NCI-H526 (cell line): Measurements from ENCODE around the gene ADAMTSL1.

Experiments used
- DNase-seq, 2 experiments: peaks; one replicate each; lab custom pipeline; 2025; lab: John Stamatoyannopoulos, UW

The ADAMTSL1 gene

DNA sequence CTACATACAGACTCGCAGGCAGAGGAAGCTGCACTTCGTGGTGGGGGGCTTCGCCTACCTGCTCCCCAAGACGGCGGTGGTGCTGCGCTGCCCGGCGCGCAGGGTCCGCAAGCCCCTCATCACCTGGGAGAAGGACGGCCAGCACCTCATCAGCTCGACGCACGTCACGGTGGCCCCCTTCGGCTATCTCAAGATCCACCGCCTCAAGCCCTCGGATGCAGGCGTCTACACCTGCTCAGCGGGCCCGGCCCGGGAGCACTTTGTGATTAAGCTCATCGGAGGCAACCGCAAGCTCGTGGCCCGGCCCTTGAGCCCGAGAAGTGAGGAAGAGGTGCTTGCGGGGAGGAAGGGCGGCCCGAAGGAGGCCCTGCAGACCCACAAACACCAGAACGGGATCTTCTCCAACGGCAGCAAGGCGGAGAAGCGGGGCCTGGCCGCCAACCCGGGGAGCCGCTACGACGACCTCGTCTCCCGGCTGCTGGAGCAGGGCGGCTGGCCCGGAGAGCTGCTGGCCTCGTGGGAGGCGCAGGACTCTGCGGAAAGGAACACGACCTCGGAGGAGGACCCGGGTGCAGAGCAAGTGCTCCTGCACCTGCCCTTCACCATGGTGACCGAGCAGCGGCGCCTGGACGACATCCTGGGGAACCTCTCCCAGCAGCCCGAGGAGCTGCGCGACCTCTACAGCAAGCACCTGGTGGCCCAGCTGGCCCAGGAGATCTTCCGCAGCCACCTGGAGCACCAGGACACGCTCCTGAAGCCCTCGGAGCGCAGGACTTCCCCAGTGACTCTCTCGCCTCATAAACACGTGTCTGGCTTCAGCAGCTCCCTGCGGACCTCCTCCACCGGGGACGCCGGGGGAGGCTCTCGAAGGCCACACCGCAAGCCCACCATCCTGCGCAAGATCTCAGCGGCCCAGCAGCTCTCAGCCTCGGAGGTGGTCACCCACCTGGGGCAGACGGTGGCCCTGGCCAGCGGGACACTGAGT is 303.2 kb downstream of the ADAMTSL1 start:
- no peak for DNase-seq

GRCh38 chr9:18778147-18778546 is 304.2 kb downstream of the ADAMTSL1 start:
- no peak for DNase-seq

GRCh38 chr9:18778846-18779245 is 304.9 kb downstream of the ADAMTSL1 start:
- DNase-seq: no peak

DNA sequence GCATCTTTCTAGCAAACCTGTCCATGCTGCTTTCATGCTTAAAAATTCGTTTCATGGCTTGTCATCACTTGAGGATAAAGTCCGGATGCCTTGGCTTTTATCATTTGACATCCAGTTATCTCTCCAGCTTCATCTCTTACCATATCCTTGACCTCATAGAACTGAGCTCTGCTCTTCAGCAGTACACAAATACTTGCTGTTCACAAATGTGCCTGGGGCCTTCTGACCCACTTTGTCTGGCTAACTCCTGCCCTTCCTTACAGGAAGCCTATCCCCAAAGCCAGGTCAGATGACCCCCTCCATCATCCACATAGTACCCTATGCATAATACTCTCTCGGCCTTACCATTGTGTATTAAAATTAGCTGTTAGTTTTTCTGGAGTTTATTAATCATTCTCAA is 310.0 kb downstream of the ADAMTSL1 start:
- no peak for DNase-seq

GRCh38 chr9:18785604-18786003 is 311.7 kb downstream of the ADAMTSL1 start:
- no peak for DNase-seq

DNA sequence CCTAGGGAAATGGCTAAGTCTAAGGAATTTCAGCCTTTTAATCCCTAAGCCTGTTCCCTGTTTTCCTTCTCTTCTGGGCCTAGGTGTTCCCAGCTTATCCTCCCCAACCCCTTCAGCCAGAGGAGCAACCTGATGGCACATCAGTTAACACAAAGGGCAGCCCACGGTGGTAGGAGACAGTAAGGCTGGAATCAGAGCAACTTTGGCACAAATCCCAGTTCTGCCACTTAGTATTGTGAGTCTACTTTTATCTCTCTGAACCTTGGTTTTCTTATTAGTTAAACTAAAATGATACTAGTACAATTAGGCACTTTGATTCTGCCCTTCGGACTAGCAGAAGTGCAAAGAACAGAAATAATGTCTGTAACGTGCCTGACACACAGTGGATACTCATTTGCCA is 312.2 kb downstream of the ADAMTSL1 start:
- DNase-seq: no peak

DNA sequence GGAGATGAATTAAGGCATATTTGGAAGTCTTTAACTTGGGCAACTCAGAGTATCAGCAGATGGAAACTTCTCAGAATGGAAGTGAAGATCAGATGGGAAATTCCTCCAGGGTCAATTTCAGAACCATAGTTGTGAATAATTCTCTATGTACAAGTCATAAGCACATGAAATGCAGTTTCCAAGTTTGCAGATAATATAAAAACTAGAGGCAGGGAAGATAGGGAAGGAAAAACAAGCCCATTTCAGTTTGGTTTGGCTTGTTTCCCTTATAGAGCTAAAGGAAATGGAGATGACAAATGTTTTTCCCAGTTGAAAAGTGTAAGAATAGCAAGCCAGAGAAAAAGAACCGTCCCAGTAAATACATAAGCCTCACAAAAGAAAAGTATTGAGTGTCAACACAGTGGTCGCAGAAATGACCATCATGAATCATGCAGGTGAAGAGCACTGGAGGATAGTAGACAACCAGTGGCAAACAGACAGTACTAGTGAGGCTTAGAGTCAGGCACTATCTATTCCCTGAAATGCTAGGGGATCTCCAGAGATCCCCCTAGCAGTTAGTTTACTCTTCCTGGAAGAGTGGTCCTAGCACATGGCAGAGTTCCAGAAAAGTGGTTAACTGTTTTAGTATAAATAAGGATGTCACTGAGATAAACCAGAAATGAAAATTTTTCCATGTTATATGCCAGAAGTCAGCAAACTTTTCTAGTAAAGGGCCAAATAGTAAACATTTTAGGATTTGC is 313.1 kb downstream of the ADAMTSL1 start:
- DNase-seq: no peak

GRCh38 chr9:18788256-18788655 is 314.3 kb downstream of the ADAMTSL1 start:
- DNase-seq: no peak

DNA sequence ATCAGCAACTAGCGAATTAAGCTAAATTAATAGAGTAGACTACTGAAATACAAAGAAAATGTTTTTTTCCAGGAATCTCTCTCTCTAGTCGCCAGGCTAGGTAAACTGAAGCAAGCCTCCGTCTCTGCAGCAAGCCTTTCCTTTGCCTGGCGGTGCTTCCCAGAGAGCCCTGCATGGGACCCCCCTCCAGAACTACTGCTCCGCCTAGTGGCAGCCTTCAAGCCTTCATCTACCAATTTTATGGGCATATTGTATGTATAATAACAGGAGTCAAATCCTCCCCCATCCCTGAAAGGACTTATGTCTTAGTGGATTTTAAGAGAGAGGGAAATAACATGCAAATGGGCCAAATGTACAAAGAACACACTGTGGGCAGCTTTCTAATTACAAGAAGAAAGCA is 317.1 kb downstream of the ADAMTSL1 start:
- peak; percentile 5 to 41 for DNase-seq

DNA sequence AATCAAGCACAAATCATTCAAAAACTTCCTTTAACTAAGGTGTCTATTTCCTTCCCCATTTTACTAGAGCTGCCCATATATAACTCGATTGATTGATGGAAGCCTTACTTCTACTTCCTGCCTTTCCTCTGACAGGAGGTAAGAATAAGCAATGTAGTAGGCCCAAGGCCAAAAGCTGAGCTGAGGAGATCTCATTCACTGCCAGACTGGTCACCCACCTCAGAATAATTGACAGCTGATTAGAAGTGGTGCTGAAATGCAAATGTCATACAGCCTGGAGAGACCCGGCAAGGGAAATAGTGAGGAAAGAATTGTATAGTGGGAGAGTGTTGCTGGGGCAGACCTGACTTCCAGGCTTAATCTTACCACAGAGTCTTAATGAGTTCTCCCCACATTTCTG is 319.2 kb downstream of the ADAMTSL1 start:
- no peak for DNase-seq

- DNase-seq: no peak
These were observed 322.2 kb downstream of the ADAMTSL1 start for GRCh38 chr9:18795947-18796671.

DNA sequence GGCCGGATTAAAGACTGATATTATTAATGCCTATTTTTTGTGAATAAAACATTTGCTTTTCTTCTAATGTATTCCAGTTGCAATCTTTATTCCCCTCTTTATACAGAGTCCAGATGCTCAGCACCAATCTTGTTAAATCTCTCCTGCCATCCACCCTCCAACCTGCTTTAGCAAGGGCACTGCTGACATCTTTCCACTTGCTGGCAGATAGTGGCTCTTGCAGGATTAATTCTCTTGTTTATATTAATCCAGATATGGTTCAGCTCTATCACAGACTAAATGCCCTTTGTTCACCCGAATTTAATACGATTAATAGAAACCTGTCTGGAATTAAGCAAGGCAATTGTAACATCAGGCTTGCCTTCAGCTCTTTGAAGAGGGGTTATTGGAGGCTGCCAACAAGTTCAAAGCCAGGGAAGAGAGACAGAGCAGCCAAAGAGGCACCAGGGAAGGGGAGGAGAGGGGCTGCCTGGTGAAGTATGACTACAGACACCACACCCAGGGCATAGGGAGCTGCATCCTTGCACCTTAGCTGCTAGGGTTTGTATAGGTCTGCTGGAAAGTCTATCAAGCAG is 322.8 kb downstream of the ADAMTSL1 start:
- no peak for DNase-seq

- no peak for DNase-seq
These were observed 324.2 kb downstream of the ADAMTSL1 start for GRCh38 chr9:18798106-18798505.

- DNase-seq: no peak
These were observed 324.7 kb downstream of the ADAMTSL1 start for GRCh38 chr9:18798508-18799290.

- no peak for DNase-seq
These were observed 325.5 kb downstream of the ADAMTSL1 start for GRCh38 chr9:18799428-18799827.

DNA sequence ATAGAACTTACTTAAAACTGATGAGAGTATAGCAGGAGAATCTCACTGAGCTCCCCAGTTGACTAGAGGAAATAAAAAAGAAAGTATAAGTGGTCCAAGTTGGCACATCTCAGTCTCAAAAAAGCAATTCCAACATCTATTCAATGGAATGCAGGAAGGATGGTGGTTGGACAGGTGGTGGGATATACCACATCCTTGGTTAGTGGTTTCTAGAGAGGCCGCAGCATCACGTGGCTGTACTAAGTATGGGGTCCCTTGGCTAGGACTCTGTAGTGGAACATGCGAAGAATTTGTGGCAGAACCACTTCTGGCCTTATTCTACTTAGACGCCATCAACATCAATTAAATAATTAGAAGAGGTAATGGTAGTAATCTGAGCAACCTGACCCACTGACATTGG is 326.6 kb downstream of the ADAMTSL1 start:
- DNase-seq: no peak

DNA sequence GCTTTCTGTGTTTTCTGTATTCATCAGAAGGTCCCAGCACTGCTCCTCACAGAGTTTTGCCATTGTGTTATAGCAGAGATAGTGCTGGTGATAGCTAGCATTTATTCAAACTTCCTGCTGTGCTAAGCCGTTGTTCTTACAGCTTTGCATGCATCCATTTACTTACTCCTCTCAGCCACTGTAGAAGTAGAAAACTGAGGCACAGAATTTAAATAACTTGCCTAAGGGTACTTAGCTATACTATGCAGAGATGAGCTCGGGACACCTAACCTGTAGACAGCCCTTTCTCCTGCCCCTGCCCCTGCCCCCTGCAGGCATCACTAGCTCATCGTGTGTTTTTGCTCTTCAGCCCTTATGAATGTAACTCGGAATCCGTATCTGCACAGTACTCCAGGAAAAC is 331.4 kb downstream of the ADAMTSL1 start:
- no peak for DNase-seq

DNA sequence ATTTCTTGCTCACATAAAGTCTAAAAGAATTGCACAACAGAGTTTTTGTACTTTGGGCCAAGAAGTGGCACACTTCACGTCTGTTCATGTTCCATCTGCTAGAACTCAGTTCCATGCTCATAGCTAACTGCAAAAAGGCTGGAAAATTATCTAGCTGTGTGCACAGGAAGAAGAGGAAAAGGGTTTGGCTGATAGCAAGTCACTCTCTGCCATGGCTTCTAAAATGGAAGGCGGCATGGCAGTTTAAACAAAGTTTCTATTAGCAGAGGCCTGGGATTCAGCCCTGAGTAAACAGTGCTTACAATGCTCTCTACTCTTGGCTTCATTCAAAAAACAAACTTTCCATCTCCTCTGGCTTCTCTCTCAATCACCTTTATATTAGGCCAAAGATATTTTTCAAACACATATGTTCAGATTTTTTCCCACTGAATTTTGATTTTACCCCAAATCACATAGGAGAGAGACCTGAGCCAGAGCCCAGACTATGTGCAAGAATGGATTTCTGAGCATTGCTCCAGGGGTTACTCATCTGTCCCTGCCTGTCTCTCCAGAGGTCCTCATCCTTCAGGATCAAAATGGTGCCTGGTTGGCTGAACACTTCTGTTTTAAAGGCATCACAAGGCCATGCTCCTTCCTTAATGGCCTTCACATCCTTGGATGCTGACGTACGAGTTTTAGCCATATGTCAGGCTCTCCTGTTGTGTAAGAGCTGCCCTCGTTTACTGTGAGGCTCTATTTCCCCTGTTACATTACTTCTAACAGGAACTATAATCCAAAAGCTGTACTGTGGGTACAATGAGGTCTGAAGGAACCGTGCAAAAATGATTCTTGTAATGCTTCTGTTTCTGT is 332.5 kb downstream of the ADAMTSL1 start:
- DNase-seq: no peak

DNA sequence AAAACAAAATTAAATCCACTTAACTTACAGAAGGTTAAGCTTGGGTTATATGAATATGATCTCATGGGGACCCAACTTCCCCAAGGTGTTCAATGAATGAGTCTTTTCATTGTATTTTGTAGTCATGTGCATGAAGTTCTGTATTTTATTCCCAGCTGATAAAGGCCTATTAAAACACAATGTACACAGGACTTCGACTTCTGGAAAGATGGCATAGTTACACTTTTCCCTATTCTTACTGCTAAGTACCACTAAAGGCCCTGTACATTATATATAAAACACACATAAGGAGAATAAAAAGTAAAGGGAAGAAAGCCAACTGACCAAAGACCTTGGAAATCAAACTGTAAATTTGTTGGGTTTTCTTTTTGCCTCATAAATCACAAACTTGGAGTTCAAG is 336.6 kb downstream of the ADAMTSL1 start:
- DNase-seq: no peak

- DNase-seq: no peak
These were observed 337.2 kb downstream of the ADAMTSL1 start for GRCh38 chr9:18811171-18811570.
